CD4-positive, alpha-beta T cell treated with Interleukin-2 at 100 ng/mL for 4 hours (primary cell): ENCODE measurements around the gene RMDN3.

Experiments
- DNase-seq: peaks from one replicate; pipeline ENCODE4 v3.0.0-alpha.2; 2020; ENCODE audit warnings: low spot score

The RMDN3 gene

GRCh38 chr15:40693904-40694687, 61.0 kb downstream of the RMDN3 start:
- DNase-seq = no peak

GRCh38 chr15:40691737-40692136, 63.3 kb downstream of the RMDN3 start:
- DNase-seq = no peak

GRCh38 chr15:40688932-40689799, 65.9 kb downstream of the RMDN3 start:
- DNase-seq = no peak
